ENCODE data around the gene DDX24. TPM values are rescaled to one million over a fixed set of nuclear protein-coding genes. Genes with fewer than 3 reads are reported as not detected.

The DDX24 gene
- total and polyA plus RNA-seq, 4 experiments from 2014 or later = 135 to 322 (median 310) TPM

- POLR2A ChIA-PET (ENCODE audit: partially characterized antibody) = interaction anchor here (2.0 kb wide), 1 partner anchor 8 kb away, joined by 7 read pairs; the partner anchor contains the start of gene OTUB2
- Mint-ChIP-seq H3K27ac (peak overlapping the region in 1 of 7 donors; percentile 25), H3K4me1 (peaks cover 5 to 7% (median 6%) of the 10 kb centered on the region in 4 donors), H3K27me3 (no peaks in the 10 kb centered on the region), H3K4me3 (no peak overlapping the region), H3K36me3 (no peaks in the 10 kb centered on the region), H3K9me3 (no peaks in the 10 kb centered on the region)
- H3K9me3 ChIP-seq (ENCODE audit: control insufficient read depth in 1 of 2, low read length in 2 of 2) = no peaks in the 10 kb centered on the region
- no peaks in the 10 kb centered on the region for H3K4me1 ChIP-seq (ENCODE audit: insufficient read depth, low read length)
- intact Hi-C loops (cut with micrococcal nuclease) = no loop called here
- no peak overlapping the region for H3K27ac ChIP-seq (ENCODE audit: low read depth, low read length)
- DNase-seq = no peak
- H3K4me3 ChIP-seq (ENCODE audit: low read length in 2 of 2) = no peak overlapping the region
- CTCF ChIA-PET (ENCODE audit: partially characterized antibody) = interaction anchor here (0.7 to 9.2 kb wide), 14 partner anchors 9 to 213 kb away, joined by 3 to 142 read pairs (median 19); partner anchors contain the start of genes DDX24, IFI27L1, IFI27L2 and OTUB2
- H3K36me3 ChIP-seq (ENCODE audit: insufficient read depth, low read length) = no peaks in the 10 kb centered on the region
- no peaks in the 10 kb centered on the region for H3K27me3 ChIP-seq (ENCODE audit: insufficient read depth, low read length)
Observed at GRCh38 chr14:94034886-94035285, 46.1 kb downstream of the DDX24 start.

- no peak overlapping the region for H3K4me3 ChIP-seq (ENCODE audit: low read length in 2 of 2)
- H3K27ac Mint-ChIP-seq = no peak overlapping the region
- H3K9me3 Mint-ChIP-seq = no peaks in the 10 kb centered on the region
- H3K4me3 Mint-ChIP-seq = no peak overlapping the region
- no peaks in the 10 kb centered on the region for H3K27me3 ChIP-seq (ENCODE audit: insufficient read depth, low read length)
- intact Hi-C loops (cut with micrococcal nuclease) = no loop called here
- no peak overlapping the region for H3K27ac ChIP-seq (ENCODE audit: low read depth, low read length)
- peaks cover 20% of the 10 kb centered on the region for H3K4me1 ChIP-seq (ENCODE audit: insufficient read depth, low read length)
- POLR2A ChIA-PET (ENCODE audit: partially characterized antibody) = no interaction called here
- CTCF ChIA-PET (ENCODE audit: partially characterized antibody) = interaction anchor here (1.1 to 9.2 kb wide), 6 partner anchors 12 to 148 kb away, joined by 3 to 142 read pairs (median 66); partner anchors contain the start of gene IFI27L2
- H3K36me3 Mint-ChIP-seq = no peaks in the 10 kb centered on the region
- peaks cover 13 to 31% (median 22%) of the 10 kb centered on the region in 4 donors for H3K4me1 Mint-ChIP-seq
- H3K36me3 ChIP-seq (ENCODE audit: insufficient read depth, low read length) = no peaks in the 10 kb centered on the region
- H3K9me3 ChIP-seq (ENCODE audit: control insufficient read depth in 1 of 2, low read length in 2 of 2) = no peaks in the 10 kb centered on the region
- no peak for DNase-seq
- H3K27me3 Mint-ChIP-seq = no peaks in the 10 kb centered on the region
Observed at GRCh38 chr14:94031883-94032279, 49.1 kb downstream of the DDX24 start.

GRCh38 chr14:94031161-94031882, 49.7 kb downstream of the DDX24 start:
- intact Hi-C loops (cut with micrococcal nuclease) = no loop called here
- Mint-ChIP-seq H3K4me1 (peaks cover 9 to 26% (median 17%) of the 10 kb centered on the region in 4 donors), H3K27me3 (no peaks in the 10 kb centered on the region), H3K9me3 (no peaks in the 10 kb centered on the region), H3K4me3 (no peak overlapping the region), H3K36me3 (no peaks in the 10 kb centered on the region), H3K27ac (no peak overlapping the region)
- Histone ChIP-seq H3K27ac (ENCODE audit: low read depth, low read length) (no peak overlapping the region), H3K4me1 (ENCODE audit: insufficient read depth, low read length) (peaks cover 23% of the 10 kb centered on the region), H3K4me3 (ENCODE audit: low read length in 2 of 2) (no peak overlapping the region), H3K9me3 (ENCODE audit: control insufficient read depth in 1 of 2, low read length in 2 of 2) (no peaks in the 10 kb centered on the region), H3K36me3 (ENCODE audit: insufficient read depth, low read length) (no peaks in the 10 kb centered on the region), H3K27me3 (ENCODE audit: insufficient read depth, low read length) (no peaks in the 10 kb centered on the region)
- CTCF ChIA-PET (ENCODE audit: partially characterized antibody) = interaction anchor here (1.1 to 9.2 kb wide), 4 partner anchors 18 to 149 kb away, joined by 3 to 142 read pairs (median 55); no protein-coding TSS in a partner anchor
- no peak for DNase-seq
- POLR2A ChIA-PET (ENCODE audit: partially characterized antibody) = no interaction called here

- Mint-ChIP-seq H3K27me3 (no peaks in the 10 kb centered on the region), H3K9me3 (no peaks in the 10 kb centered on the region), H3K4me3 (no peak overlapping the region), H3K27ac (peak overlapping the region in 2 of 7 donors; percentile 47 to 75), H3K36me3 (no peaks in the 10 kb centered on the region), H3K4me1 (peaks cover 15 to 31% (median 23%) of the 10 kb centered on the region in 4 donors)
- intact Hi-C loops (cut with micrococcal nuclease) = no loop called here
- POLR2A ChIA-PET (ENCODE audit: partially characterized antibody) = no interaction called here
- no peaks in the 10 kb centered on the region for H3K9me3 ChIP-seq (ENCODE audit: control insufficient read depth in 1 of 2, low read length in 2 of 2)
- H3K36me3 ChIP-seq (ENCODE audit: insufficient read depth, low read length) = no peaks in the 10 kb centered on the region
- CTCF ChIA-PET (ENCODE audit: partially characterized antibody) = interaction anchor here (1.3 kb wide), 1 partner anchor 9 kb away, joined by 4 read pairs; no protein-coding TSS in a partner anchor
- no peak overlapping the region for H3K27ac ChIP-seq (ENCODE audit: low read depth, low read length)
- H3K27me3 ChIP-seq (ENCODE audit: insufficient read depth, low read length) = no peaks in the 10 kb centered on the region
- peaks cover 27% of the 10 kb centered on the region for H3K4me1 ChIP-seq (ENCODE audit: insufficient read depth, low read length)
- no peak for DNase-seq
- no peak overlapping the region for H3K4me3 ChIP-seq (ENCODE audit: low read length in 2 of 2)
Observed at GRCh38 chr14:94030571-94030970, 50.4 kb downstream of the DDX24 start.

GRCh38 chr14:94029671-94030203, 51.3 kb downstream of the DDX24 start:
- no peaks in the 10 kb centered on the region for H3K36me3 ChIP-seq (ENCODE audit: insufficient read depth, low read length)
- intact Hi-C loops (cut with micrococcal nuclease) = no loop called here
- Mint-ChIP-seq H3K9me3 (no peaks in the 10 kb centered on the region), H3K27ac (peak overlapping the region in 1 of 7 donors; percentile 75), H3K27me3 (no peaks in the 10 kb centered on the region), H3K36me3 (no peaks in the 10 kb centered on the region), H3K4me3 (no peak overlapping the region), H3K4me1 (peaks cover 15 to 31% (median 23%) of the 10 kb centered on the region in 4 donors)
- H3K4me1 ChIP-seq (ENCODE audit: insufficient read depth, low read length) = peaks cover 27% of the 10 kb centered on the region
- DNase-seq = no peak
- POLR2A ChIA-PET (ENCODE audit: partially characterized antibody) = interaction anchor here (4.2 kb wide), 1 partner anchor 51 kb away, joined by 17 read pairs; the partner anchor contains the start of genes DDX24 and IFI27L1
- H3K9me3 ChIP-seq (ENCODE audit: control insufficient read depth in 1 of 2, low read length in 2 of 2) = no peaks in the 10 kb centered on the region
- no peaks in the 10 kb centered on the region for H3K27me3 ChIP-seq (ENCODE audit: insufficient read depth, low read length)
- no peak overlapping the region for H3K27ac ChIP-seq (ENCODE audit: low read depth, low read length)
- CTCF ChIA-PET (ENCODE audit: partially characterized antibody) = interaction anchor here (1.1 to 2.8 kb wide), 4 partner anchors 9 to 154 kb away, joined by 3 to 16 read pairs (median 4); no protein-coding TSS in a partner anchor
- no peak overlapping the region for H3K4me3 ChIP-seq (ENCODE audit: low read length in 2 of 2)

GRCh38 chr14:94029265-94029664, 51.7 kb downstream of the DDX24 start:
- no peak for DNase-seq

GRCh38 chr14:94028450-94028826, 52.6 kb downstream of the DDX24 start:
- CTCF ChIA-PET (ENCODE audit: partially characterized antibody) = interaction anchor here (1.1 to 2.8 kb wide), 8 partner anchors 8 to 155 kb away, joined by 3 to 16 read pairs (median 6); partner anchors contain the start of genes DDX24 and IFI27L1
- no peaks in the 10 kb centered on the region for H3K9me3 ChIP-seq (ENCODE audit: control insufficient read depth in 1 of 2, low read length in 2 of 2)
- peak overlapping the region in 7 of 8 donors; percentile 36 to 83 (median 73) for H3K4me3 Mint-ChIP-seq
- peak overlapping the region in 5 of 7 donors; percentile 37 to 82 (median 74) for H3K27ac Mint-ChIP-seq
- peak in 1 of 5 donors; percentile 63 for DNase-seq
- no peaks in the 10 kb centered on the region for H3K36me3 Mint-ChIP-seq
- H3K36me3 ChIP-seq (ENCODE audit: insufficient read depth, low read length) = no peaks in the 10 kb centered on the region
- intact Hi-C loops (cut with micrococcal nuclease) = no loop called here
- H3K9me3 Mint-ChIP-seq = no peaks in the 10 kb centered on the region
- POLR2A ChIA-PET (ENCODE audit: partially characterized antibody) = interaction anchor here (0.6 to 4.2 kb wide), 4 partner anchors 9 to 147 kb away, joined by 3 to 17 read pairs (median 4); partner anchors contain the start of genes DDX24 and IFI27L1
- no peaks in the 10 kb centered on the region for H3K27me3 ChIP-seq (ENCODE audit: insufficient read depth, low read length)
- no peak overlapping the region for H3K27ac ChIP-seq (ENCODE audit: low read depth, low read length)
- peaks cover 15 to 34% (median 24%) of the 10 kb centered on the region in 4 donors for H3K4me1 Mint-ChIP-seq
- H3K27me3 Mint-ChIP-seq = no peaks in the 10 kb centered on the region
- H3K4me1 ChIP-seq (ENCODE audit: insufficient read depth, low read length) = peaks cover 27% of the 10 kb centered on the region
- H3K4me3 ChIP-seq (ENCODE audit: low read length in 2 of 2) = no peak overlapping the region

More at GRCh38 chr14:94029265-94029664, 51.7 kb downstream of the DDX24 start:
- peaks cover 27% of the 10 kb centered on the region for H3K4me1 ChIP-seq (ENCODE audit: insufficient read depth, low read length)
- ChIA-PET CTCF (ENCODE audit: partially characterized antibody) (interaction anchor here (0.8 to 2.8 kb wide), 6 partner anchors 10 to 154 kb away, joined by 3 to 16 read pairs (median 4); partner anchors contain the start of genes DDX24 and IFI27L1), POLR2A (ENCODE audit: partially characterized antibody) (interaction anchor here (0.9 to 4.2 kb wide), 3 partner anchors 10 to 146 kb away, joined by 4 to 17 read pairs (median 4); partner anchors contain the start of genes DDX24 and IFI27L1)
- H3K27ac ChIP-seq (ENCODE audit: low read depth, low read length) = no peak overlapping the region
- intact Hi-C loops (cut with micrococcal nuclease) = no loop called here
- no peaks in the 10 kb centered on the region for H3K36me3 ChIP-seq (ENCODE audit: insufficient read depth, low read length)
- no peaks in the 10 kb centered on the region for H3K36me3 Mint-ChIP-seq
- no peaks in the 10 kb centered on the region for H3K9me3 Mint-ChIP-seq
- peaks cover 15 to 31% (median 23%) of the 10 kb centered on the region in 4 donors for H3K4me1 Mint-ChIP-seq
- H3K27me3 Mint-ChIP-seq = no peaks in the 10 kb centered on the region
- no peaks in the 10 kb centered on the region for H3K9me3 ChIP-seq (ENCODE audit: control insufficient read depth in 1 of 2, low read length in 2 of 2)
- H3K4me3 ChIP-seq (ENCODE audit: low read length in 2 of 2) = no peak overlapping the region
- peak overlapping the region in 3 of 7 donors; percentile 23 to 75 (median 57) for H3K27ac Mint-ChIP-seq
- H3K27me3 ChIP-seq (ENCODE audit: insufficient read depth, low read length) = no peaks in the 10 kb centered on the region
- peak overlapping the region in 1 of 8 donors; percentile 83 for H3K4me3 Mint-ChIP-seq
